ENCODE data around the gene FBLN1.

Gene FBLN1

GRCh38 chr22:45584621-45585436, 82.1 kb downstream of the FBLN1 start:
- DNase-seq (ENCODE audit: low read depth): no peak
- in situ Hi-C loops (cut with HindIII; ENCODE audit: low sequenced_read_pairs): loop anchor here (5.0 to 10.0 kb wide), 2 partner anchors 57 to 400 kb away; no protein-coding TSS in a partner anchor
- TF ChIP-seq CTCF (IDR thresholded peaks at IDR 0.05; ENCODE audit: low read depth, low read length, missing control alignments): no peak
- H3K4me3 ChIP-seq (ENCODE audit: low read depth, low read length): no peak overlapping the region

DNA sequence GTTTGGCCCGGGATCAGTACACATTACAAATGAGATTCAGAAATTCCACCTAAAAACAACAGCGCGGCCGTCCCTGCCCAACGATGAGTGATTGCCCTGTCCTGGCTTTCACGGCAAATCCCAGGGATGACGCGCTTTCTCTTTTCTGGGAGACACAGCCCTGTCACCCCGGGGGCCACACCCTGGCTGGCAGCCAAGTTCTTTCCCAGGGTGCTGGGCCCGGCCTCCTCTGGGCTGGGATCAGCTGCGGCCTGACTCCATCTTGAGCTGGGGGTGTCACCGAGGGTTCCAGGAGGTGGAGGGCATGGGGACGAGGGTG, 82.7 kb downstream of the FBLN1 start:
- no peak for DNase-seq (ENCODE audit: low read depth)
- in situ Hi-C loops (cut with HindIII; ENCODE audit: low sequenced_read_pairs): loop anchor here (5.0 to 10.0 kb wide), 2 partner anchors 57 to 399 kb away; no protein-coding TSS in a partner anchor
- no peak overlapping the region for H3K4me3 ChIP-seq (ENCODE audit: low read depth, low read length)
- TF ChIP-seq CTCF (IDR thresholded peaks at IDR 0.05; ENCODE audit: low read depth, low read length, missing control alignments): no peak

DNA sequence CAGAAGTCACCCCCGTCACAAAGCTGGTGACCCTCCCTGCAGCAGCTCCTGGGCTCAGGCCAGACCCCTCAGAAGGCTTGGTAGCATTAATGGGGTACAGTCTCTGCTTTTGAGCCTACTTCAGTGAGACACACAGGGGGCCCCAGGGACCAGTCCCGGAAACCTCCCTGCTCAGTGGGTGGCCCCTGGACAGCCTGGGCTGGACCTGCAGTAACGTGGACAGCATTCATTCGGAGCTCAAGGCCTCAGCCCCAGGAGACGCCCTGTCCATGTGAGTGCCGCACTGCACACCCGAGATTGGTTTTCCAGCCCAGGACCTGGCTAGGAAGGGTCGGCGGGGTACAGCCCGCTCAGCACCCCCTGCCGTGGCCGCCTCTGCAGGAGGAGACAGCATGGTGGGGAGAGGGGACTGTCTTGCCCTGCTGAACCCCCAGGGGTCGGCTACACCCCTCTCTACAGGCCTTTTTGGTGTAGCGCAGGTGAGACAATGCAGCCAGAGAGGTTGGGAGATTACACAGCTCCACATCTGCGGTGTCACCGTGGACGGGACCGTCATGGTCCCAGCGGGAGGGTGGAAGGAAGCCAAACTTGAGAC, 83.4 kb downstream of the FBLN1 start:
- TF ChIP-seq CTCF (IDR thresholded peaks at IDR 0.05; ENCODE audit: low read depth, low read length, missing control alignments): no peak
- no peak for DNase-seq (ENCODE audit: low read depth)
- H3K4me3 ChIP-seq (ENCODE audit: low read depth, low read length): no peak overlapping the region
- in situ Hi-C loops (cut with HindIII; ENCODE audit: low sequenced_read_pairs): loop anchor here (5.0 to 10.0 kb wide), 2 partner anchors 56 to 399 kb away; no protein-coding TSS in a partner anchor

DNA sequence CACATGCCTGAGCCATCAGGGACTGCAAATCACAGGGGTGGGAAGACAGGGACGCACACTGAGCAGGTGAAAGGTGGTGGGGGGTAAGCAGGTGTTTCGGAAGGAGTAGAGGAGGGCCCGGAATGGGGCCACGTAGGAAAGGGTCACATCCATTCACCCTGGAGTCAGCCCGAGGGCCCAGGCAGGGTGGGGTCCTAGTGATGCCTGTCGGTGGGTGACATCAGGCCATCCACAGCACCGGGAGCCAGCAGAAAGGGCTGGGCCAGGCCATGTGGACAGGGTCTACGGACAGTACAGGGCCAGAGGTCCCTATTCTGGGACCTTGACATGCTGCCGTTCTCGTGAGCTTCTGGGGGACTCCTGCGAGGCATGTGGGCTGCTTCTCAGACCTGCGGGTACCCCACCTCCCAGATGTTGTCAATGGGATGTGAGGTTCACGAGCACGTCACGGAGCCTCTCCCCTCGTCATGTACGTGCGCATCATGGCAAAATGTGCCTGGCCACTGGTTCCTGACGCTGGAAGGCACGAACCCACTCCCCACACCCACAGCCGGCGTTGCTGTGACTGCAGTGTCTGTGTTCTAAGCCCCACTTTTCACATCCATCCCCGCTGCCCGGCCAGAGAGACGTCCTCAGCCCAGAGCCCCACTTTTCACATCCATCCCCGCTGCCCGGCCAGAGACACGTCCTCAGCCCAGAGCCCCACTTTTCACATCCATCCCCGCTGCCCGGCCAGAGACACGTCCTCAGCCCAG, 84.1 kb downstream of the FBLN1 start:
- DNase-seq (ENCODE audit: low read depth): no peak
- no peak for TF ChIP-seq CTCF (IDR thresholded peaks at IDR 0.05; ENCODE audit: low read depth, low read length, missing control alignments)
- in situ Hi-C loops (cut with HindIII; ENCODE audit: low sequenced_read_pairs): loop anchor here (5.0 to 10.0 kb wide), 2 partner anchors 55 to 398 kb away; no protein-coding TSS in a partner anchor
- no peak overlapping the region for H3K4me3 ChIP-seq (ENCODE audit: low read depth, low read length)

GRCh38 chr22:45587638-45588505, 85.2 kb downstream of the FBLN1 start:
- in situ Hi-C loops (cut with HindIII; ENCODE audit: low sequenced_read_pairs): loop anchor here (5.0 to 10.0 kb wide), 2 partner anchors 54 to 397 kb away; no protein-coding TSS in a partner anchor
- H3K4me3 ChIP-seq (ENCODE audit: low read depth, low read length): no peak overlapping the region
- no peak for DNase-seq (ENCODE audit: low read depth)
- no peak for TF ChIP-seq CTCF (IDR thresholded peaks at IDR 0.05; ENCODE audit: low read depth, low read length, missing control alignments)

Measured in astrocyte of the cerebellum (primary cell).